Activated T-helper 9 cell treated with anti-CD3 and anti-CD28 coated beads, Interleukin-2, amount 50 U/mL, for 16 hours (primary cell): ENCODE data around the gene MTMR4.
"Not testable (repeated sequence)": the region's sequence is repeated elsewhere in the genome, so short reads cannot be mapped to it uniquely, and the experiment has no call there.

Experiments used
- DNase-seq: peaks from one replicate; pipeline ENCODE4 v3.0.0-alpha.2; 2020; ENCODE audit warnings: low read depth

Gene MTMR4

DNA sequence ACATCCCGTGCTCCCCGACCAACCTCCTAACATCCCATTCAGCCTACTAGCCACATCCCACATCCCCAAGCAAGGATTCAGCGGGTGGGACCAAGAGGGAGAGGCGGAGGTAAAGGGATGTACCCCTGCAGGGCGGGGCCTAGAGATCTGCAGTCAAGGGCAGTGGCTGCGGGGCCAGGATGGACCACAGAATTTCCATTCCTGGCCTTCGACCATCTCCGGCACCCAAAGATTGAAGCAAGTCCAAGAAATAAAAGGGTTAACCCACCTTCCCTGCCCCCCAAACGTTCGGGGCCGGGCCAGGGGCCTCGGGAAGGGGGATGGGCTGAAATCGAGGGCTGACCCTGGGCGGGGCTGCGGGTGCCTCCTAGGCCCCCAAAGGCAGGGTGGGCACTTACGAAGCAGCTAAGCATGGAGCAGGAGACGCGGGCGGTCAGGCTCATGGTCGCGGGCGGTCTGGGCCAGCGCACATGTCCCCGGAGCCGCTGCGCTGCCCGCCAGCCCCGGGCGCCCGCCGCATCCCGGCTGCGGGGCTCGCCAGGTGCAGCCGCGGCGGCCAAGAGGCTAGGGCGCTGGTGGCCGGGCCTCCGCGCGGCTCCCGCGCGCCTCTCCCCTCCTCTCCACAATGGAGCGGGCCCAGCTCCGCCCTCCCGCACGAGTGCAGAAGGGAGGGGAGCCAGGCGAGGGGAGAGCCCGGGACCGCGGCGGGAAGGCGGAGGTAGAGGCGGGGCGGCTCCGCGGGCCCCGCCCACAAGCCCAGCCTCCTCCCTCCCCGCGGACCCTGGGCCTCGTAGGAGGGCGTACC is at the start of gene MTMR4:
Gene MTMR4, minus strand, starts transcription at position 674 of the 805 bp plus-strand sequence. Its CDS starts 231 bp downstream, at position 443.
- DNase-seq, result peak; percentile 66

- no peak for DNase-seq
Observed at GRCh38 chr17:58560511-58560910, 46.1 kb upstream of the MTMR4 start.

- no peak for DNase-seq
Observed at GRCh38 chr17:58557981-58558380, 43.5 kb upstream of the MTMR4 start.

DNA sequence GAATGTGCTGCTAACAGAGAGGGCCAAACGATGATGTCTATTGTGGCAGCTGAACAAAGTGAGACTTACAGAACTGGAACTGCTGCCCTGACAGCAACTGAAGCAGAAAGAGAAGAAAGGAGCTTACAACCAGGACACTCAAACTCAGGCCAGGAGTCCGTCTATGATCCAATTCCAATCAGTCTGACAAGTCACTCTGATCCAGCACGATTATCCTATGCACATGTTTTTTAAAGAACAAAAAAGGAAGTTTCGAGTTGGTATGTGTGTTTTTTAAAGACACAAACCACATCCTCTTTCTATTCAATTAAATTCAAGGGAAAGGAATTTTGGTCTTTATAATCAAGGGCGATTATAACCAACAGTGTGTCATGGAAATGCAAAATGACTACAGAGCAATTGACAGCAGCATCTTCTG is 42.4 kb upstream of the MTMR4 start:
- DNase-seq, result no peak

DNA sequence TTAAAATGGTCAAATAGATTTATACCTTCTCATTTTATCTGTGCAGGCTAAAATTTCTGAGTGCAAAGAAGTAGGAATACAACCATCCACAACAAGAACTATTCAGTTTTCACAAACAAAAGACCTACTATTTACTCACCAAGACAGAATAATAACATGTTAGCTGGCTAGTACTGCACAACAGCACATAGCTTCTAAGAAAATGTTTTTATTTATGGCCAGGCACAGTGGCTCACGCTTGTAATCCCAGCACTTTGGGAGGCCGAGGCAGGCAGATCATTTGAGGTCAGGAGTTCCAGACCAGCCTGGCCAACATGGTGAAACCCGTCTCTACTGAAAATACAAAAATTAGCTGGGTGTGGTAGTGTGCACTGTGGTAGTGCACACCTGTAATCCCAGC is 40.7 kb upstream of the MTMR4 start:
- not testable (repeated sequence) for DNase-seq

DNA sequence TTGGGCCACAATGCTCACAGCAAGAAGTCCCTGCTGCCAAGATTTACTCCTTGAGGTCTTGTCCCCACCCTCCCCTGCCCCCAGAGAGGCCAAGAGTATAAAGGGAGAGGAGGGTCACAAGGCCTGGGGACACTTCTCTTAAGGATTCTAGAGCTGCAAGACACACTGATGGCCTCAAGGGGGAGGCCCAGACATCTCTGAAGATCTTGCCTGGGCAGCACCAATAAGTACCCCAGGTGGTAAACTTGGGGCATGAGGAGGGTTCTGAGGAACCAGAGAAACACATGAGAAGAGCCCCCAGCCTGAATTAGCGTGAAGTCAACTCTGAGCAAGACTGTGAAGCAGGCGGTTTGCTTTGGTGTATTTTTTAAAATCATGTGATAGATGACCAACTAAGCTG is 26.8 kb upstream of the MTMR4 start:
- DNase-seq, result no peak

- no peak for DNase-seq
Observed at GRCh38 chr17:58539698-58540097, 25.3 kb upstream of the MTMR4 start.

DNA sequence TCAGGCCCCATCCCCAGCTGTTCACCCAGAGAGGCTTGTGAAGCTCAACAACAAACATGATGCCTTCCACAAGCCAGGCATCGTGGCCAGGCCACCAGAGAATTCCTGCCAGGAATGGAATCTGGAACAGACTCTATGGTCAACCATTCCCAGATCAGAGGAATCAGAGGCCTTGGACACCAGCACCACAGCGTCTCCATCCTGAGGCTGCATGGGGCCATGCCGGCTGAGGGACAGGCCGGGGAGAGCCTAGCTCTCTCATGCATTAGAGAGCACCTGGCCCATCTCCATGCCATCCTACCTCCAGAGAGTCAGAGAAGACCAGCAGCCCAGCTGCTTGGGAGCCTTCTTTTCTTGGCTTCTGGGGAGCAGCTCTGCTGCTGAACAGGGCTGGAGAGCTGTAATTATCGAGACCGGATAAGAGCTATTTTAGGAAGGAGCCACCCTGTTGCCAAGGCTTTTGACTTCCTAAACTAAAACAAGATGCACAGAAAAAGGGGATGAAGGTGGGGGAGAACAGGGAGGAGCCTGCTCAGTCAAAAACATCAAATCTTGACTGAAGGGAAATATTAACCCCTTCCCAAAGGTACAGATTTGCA is 24.5 kb upstream of the MTMR4 start:
- no peak for DNase-seq

DNA sequence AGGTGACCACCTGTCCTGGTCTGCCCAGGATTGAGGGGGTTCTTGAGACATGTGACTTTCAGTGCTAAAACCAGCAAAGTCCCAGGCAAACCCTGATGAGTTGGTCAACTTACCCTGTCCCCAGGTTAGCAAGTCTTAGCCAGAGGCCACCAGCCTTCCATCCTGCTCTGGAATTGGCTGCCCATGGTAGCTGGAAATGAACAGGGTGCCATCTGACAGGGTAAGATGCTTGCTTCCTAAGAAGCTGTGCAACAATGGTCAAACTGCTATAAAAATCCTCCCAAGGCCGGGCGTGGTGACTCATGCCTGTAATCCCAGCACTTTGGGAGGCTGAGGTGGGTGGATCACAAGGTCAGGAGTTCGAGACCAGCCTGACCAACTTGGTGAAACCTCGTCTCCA is 22.8 kb upstream of the MTMR4 start:
- no peak for DNase-seq

GRCh38 chr17:58536542-58536941 is 22.1 kb upstream of the MTMR4 start:
- DNase-seq, result no peak

DNA sequence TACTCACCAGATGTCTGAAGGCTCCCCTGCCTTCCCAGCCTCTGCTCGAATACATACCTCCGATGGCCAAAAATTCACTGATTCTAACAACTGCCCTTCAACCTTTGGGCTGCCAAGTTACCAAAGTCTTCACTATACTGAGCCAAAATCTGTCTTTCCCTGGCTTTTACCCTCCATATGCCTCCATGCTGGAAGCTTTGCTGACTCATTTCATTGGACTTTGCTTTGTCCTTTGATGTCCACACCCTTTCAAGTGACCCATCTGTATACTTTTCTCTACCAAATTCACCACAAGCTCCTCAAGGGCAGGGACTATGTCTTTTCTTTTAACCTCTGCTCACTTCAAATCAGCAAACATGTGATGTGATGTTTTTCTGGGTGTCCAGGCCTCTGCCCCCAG is 21.0 kb upstream of the MTMR4 start:
- no peak for DNase-seq

- no peak for DNase-seq
Observed at GRCh38 chr17:58534901-58535421, 20.5 kb upstream of the MTMR4 start.

DNA sequence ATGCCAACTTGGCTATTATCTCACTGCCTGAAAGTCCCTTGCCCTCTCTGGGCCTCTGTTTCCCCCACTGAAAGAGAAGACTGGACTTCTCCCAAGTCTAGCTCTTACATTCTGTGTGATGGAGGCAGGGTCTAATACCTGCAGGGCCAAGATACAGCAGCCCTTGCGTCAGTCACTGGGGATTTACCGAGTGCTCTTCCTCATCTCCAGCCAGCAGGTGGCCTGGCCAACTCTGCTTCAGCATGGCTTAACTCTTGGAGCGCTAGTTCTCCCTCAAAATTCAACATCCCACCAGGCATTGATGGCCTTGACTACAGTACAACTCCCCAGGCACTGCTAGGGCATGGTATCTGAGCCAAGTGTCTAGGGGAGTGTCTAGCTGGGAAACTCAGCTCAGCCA is 19.9 kb upstream of the MTMR4 start:
- DNase-seq, result no peak

- no peak for DNase-seq
Observed at GRCh38 chr17:58533616-58534188, 19.3 kb upstream of the MTMR4 start.

DNA sequence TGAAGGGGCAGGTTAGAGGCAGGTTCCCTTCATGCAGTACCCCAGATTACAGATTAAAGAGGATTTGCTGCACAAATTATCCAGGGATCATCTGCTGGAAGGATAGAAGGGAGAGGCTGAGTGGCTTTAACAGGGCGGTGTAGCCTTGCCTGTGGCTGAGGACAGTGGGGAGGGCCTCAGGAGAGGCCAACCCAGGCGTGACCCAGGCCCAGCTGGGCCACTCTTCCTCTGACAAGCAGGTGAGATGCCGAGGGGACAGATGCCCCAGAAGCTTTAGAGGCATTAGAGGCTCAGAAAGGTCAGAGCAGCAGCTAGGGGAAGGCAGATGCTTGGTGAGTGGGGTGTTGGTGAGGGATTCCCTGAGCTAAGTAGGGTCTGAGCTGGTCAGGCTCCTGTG is 18.1 kb upstream of the MTMR4 start:
- no peak for DNase-seq

DNA sequence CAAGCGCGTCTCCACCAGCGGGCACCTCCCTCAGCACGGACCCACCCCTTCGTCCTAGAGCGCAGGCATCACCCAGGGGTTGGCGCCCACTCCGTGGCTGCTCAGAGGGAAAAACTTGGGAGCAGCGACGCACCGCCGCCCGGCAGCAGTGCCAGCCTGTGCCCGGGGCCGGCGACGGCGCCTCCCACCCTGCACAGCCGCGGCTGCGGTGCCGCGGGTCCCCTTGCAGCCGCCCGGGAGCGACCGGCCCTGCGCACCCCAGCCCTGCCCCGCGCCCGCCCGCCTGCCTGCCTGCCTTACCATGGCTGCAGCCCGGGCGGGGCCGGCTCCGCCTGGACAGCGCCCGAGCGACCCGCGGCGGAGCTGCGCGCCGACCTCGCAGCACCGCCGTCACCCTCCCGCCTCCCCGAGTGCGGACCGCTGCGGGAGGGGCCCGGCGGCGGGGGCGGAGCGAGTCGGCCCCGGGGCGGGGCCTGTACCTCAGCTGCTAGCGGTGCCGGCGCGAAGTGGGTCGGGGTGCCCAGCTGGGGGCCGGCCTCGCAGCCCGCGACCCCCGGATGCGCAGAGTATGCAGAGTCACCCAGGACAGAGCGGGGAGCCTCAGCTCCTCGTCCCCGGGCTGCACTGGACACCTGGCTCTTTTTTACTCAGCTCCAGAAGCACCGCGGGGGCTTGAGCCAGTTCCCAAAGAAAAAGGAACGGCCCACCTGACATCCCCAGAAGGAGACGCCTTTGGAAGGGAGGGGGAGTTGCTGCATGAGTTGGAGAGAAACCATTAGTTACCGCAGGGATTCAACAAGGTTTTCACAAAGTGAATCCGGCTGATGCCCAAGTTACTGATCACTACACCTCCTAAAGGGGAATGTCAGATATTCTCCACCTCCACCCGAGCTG is 17.5 kb upstream of the MTMR4 start:
- peak; percentile 51 for DNase-seq

DNA sequence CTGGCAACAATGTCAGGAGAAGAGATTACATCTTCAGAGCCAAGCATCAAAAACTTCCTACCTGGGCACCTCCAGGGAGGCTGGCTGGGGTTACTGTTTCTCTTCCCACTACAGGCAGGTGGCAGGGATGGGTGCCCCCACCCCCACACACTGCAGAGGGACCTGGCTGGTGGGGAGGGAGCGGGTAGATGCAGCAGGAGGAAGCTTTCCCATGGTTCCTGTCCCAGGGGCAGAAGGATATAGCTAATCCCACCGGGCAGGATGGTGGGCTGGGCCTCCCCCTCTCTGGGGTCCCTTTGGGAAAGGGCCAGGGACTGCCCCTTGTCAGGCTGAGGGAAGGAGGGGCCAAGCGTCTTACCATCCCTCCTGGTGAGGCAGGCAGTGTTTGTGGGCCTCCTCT is 16.7 kb upstream of the MTMR4 start:
- DNase-seq, result no peak

- no peak for DNase-seq
Observed at GRCh38 chr17:58530655-58531054, 16.2 kb upstream of the MTMR4 start.

DNA sequence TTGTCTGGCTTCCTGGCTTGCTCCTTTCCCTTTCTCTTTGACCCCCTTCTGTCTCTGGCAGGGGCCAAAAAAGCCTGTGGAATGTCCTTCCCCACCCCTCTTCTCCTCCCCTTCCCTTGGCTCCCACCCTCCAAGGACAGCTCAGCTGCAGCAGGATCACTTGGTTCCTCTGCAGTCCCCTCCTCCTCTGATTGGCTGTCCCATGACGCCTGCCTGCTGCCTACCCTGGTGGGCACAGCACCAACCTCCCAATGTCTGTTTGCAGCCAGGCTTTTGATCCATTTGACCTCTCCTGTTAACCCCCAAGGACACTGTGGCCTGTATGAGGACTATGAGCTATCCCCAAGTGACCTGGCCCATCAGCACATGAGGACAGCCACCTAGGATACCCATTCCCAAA is 14.8 kb upstream of the MTMR4 start:
- no peak for DNase-seq

GRCh38 chr17:58528443-58528842 is 14.0 kb upstream of the MTMR4 start:
- no peak for DNase-seq

- DNase-seq, result no peak
Observed at GRCh38 chr17:58527949-58528348, 13.5 kb upstream of the MTMR4 start.

- no peak for DNase-seq
Observed at GRCh38 chr17:58527306-58527705, 12.9 kb upstream of the MTMR4 start.
